ENCODE measurements around the gene BRD3OS.

DNA sequence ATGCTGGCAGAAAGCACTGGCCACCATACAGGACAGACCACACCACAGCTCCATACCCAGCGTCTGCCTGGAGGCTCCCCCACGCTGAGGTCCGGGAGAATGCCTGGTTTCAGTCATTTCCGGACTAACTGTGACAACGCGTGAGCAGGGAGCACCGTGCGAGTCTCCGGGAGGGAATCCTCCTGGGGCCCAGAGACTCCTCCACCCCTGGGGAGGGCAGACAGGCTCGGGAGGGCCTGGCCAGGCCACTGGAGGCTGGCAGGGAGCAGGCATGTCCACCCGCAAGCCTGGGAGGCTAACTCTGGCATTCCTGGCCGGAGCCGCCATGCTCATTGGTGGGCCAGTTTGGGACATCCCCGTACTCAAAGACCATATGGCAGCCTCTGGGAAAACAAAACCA, 6.5 kb downstream of the BRD3OS start:
- TF ChIP-seq, protein P1, sequence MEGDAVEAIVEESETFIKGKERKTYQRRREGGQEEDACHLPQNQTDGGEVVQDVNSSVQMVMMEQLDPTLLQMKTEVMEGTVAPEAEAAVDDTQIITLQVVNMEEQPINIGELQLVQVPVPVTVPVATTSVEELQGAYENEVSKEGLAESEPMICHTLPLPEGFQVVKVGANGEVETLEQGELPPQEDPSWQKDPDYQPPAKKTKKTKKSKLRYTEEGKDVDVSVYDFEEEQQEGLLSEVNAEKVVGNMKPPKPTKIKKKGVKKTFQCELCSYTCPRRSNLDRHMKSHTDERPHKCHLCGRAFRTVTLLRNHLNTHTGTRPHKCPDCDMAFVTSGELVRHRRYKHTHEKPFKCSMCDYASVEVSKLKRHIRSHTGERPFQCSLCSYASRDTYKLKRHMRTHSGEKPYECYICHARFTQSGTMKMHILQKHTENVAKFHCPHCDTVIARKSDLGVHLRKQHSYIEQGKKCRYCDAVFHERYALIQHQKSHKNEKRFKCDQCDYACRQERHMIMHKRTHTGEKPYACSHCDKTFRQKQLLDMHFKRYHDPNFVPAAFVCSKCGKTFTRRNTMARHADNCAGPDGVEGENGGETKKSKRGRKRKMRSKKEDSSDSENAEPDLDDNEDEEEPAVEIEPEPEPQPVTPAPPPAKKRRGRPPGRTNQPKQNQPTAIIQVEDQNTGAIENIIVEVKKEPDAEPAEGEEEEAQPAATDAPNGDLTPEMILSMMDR (conservative IDR thresholded peaks at IDR 0.05; ENCODE audit: low read depth in 2 of 2) = no peak
- TF ChIP-seq EZH2phosphoT487 (IDR thresholded peaks at IDR 0.05; ENCODE audit: unreplicated experiment) (peak; percentile 43), NANOG (IDR thresholded peaks at IDR 0.05; ENCODE audit: borderline replicate concordance) (no peak), POLR2AphosphoS5 (IDR thresholded peaks at IDR 0.05; ENCODE audit: low read depth) (no peak), EZH2 (IDR thresholded peaks at IDR 0.05; ENCODE audit: low read depth, unreplicated experiment) (no peak), STAT1 (IDR thresholded peaks at IDR 0.05; ENCODE audit: unreplicated experiment) (no peak), JUNB (IDR thresholded peaks at IDR 0.05; ENCODE audit: unreplicated experiment) (no peak), ZNF114 (CRISPR knock-in tag; IDR thresholded peaks at IDR 0.05) (no peak), CREB1 (CRISPR knock-in tag; IDR thresholded peaks at IDR 0.05; ENCODE audit: low read depth) (no peak)
- TF ChIP-seq, protein P2, sequence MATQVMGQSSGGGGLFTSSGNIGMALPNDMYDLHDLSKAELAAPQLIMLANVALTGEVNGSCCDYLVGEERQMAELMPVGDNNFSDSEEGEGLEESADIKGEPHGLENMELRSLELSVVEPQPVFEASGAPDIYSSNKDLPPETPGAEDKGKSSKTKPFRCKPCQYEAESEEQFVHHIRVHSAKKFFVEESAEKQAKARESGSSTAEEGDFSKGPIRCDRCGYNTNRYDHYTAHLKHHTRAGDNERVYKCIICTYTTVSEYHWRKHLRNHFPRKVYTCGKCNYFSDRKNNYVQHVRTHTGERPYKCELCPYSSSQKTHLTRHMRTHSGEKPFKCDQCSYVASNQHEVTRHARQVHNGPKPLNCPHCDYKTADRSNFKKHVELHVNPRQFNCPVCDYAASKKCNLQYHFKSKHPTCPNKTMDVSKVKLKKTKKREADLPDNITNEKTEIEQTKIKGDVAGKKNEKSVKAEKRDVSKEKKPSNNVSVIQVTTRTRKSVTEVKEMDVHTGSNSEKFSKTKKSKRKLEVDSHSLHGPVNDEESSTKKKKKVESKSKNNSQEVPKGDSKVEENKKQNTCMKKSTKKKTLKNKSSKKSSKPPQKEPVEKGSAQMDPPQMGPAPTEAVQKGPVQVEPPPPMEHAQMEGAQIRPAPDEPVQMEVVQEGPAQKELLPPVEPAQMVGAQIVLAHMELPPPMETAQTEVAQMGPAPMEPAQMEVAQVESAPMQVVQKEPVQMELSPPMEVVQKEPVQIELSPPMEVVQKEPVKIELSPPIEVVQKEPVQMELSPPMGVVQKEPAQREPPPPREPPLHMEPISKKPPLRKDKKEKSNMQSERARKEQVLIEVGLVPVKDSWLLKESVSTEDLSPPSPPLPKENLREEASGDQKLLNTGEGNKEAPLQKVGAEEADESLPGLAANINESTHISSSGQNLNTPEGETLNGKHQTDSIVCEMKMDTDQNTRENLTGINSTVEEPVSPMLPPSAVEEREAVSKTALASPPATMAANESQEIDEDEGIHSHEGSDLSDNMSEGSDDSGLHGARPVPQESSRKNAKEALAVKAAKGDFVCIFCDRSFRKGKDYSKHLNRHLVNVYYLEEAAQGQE (IDR thresholded peaks at IDR 0.05; ENCODE audit: unreplicated experiment) = no peak
- TF ChIP-seq, protein P3, sequence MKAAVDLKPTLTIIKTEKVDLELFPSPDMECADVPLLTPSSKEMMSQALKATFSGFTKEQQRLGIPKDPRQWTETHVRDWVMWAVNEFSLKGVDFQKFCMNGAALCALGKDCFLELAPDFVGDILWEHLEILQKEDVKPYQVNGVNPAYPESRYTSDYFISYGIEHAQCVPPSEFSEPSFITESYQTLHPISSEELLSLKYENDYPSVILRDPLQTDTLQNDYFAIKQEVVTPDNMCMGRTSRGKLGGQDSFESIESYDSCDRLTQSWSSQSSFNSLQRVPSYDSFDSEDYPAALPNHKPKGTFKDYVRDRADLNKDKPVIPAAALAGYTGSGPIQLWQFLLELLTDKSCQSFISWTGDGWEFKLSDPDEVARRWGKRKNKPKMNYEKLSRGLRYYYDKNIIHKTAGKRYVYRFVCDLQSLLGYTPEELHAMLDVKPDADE (IDR thresholded peaks at IDR 0.05) = no peak
